Measurements from ENCODE around the gene SETBP1.

The SETBP1 gene

DNA sequence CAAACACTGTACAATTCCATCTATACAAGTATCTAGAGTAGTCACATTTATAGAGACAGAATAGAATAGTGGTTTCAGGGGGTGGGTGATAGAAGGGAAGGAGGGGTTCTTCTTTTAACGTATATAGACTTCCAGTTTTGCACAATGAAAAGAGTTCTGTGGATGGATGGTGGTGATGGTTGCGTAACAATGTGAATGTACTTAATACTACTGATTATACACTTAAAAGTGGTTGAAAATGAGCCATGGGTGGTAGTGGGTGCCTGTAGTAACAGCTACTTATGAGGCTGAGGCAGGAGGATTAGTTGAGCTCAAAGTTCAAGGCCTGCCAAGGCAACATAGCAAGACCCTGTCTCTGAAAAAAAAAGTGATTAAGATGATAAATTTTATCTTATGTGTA is 85.8 kb downstream of the SETBP1 start:
- DNase-seq: no peak

DNA sequence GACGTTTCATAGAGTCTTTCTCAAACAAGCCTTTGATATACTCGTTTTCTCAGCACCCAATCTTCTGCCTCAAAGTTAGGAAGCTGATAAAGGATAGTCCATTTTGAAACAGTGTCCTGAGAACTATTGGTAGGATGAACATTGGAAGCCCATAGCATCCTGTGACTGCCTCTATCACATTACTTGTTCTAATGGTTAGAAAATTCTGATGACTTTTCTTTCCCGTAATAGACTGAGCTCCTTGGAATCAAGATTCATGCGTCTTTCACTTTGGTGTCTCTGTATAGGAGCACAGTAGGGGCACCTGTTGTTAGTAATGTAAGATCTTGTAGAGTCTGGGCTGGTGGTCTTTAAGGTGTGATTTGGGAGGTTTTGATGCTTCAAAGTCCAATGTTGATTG is 87.1 kb downstream of the SETBP1 start:
- no peak for DNase-seq

DNA sequence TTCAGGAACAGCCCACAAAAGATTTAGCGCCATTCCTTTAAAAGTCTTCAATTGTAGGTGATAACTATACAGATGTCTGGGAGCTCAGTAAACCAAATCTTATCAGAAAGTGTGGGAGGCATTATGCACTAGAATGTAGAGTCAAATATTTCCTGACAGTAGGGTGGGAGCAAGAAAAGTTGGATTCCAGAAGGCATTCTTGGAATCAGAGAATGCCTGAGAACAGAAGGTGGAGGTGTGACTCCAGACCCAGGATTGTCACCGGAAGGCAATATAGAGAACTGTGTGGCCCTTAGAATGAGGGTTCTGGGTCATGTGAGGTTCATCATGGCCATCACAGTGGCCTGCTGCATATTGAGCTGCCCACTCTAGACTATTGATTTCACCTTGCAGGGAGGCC is 90.0 kb downstream of the SETBP1 start:
- DNase-seq: no peak

GRCh38 chr18:44771572-44771955 is 90.9 kb downstream of the SETBP1 start:
- no peak for DNase-seq

GRCh38 chr18:44771956-44772917 is 91.5 kb downstream of the SETBP1 start:
- DNase-seq: no peak

GRCh38 chr18:44773640-44774155 is 93.0 kb downstream of the SETBP1 start:
- DNase-seq: no peak

GRCh38 chr18:44774191-44774590 is 93.5 kb downstream of the SETBP1 start:
- no peak for DNase-seq

GRCh38 chr18:44777457-44778192 is 96.9 kb downstream of the SETBP1 start:
- no peak for DNase-seq

- DNase-seq: no peak
These were observed 98.1 kb downstream of the SETBP1 start for GRCh38 chr18:44778788-44779187.

DNA sequence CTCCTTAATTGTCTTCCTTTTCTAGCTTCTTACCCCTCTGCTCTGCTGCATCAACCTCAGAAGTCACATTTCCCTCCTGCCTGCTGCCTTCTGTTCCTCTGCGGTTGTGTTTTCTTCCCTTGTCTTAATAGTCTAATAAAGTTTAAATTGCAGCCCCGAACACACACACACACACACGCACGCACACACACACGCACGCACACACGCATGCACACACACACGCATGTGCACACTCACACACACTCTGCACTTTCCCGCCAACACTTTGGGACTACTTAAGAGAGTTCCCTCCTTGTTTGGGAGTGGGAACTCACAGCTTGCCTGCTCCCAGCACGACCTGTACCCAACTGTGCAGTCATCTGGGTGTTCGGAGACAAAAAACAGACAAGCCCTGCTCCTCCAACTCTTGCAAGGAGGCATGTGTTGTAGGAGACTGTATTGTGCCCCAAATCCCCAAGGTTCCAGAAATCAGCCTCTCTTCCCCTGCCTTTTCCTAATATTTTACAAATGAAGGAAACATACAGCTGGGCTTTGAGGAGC is 99.1 kb downstream of the SETBP1 start:
- DNase-seq: no peak

DNA sequence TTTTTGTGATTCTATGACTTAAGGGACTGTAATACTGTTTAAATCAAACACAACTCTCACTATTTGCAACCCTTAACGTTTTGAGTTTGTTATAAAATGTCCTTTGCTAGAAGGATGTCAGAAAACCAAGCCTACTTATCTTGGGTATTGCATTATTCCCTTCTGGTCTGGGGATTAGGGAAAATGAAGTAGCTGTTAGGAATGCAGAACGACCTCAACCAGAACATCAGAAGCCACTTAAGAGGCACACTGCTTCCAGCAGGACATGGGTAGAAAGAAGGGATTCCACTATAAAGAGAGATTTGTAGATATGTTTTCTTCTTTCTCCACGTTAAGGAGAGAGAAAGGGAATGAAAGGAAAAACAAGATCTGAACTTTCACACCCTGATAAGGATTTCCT is 101.2 kb downstream of the SETBP1 start:
- DNase-seq: no peak

DNA sequence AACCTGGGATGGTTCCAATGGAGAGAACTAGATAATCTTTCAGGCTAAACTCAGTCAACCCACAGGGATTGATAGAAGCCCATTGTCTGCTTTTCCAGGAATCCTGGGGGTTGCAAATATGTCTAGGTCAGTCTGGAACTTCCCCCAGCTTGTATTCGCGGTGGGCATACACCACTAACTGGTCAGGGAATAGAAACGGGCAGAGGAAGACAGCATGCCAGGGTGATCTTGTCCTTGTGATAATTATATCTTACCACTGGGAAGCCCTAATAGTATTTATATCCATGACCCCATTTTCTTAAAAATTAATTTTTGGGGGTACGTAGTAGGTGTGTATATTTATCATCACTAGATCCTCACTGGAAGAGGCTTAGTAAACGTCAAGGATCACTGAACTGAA is 101.9 kb downstream of the SETBP1 start:
- DNase-seq: no peak

DNA sequence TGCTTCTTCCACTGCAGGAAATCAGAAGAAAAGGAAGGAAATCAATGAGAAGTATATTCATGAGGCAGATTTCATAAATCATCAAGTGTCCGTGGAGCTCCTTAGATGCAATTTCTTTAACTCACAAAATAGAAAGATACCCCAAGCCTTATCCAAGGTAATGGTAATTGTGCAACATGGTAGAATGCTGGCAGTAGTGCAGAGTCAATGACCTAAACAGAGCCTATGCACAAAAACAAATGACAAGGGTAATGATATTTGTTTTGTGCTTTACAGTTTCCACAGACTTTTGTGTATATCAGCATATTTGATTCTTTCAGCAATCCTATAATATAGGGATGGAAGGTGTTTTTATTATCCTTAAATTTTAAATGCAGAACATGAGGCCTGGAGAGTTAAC is 102.7 kb downstream of the SETBP1 start:
- DNase-seq: no peak

GRCh38 chr18:44786257-44786656 is 105.6 kb downstream of the SETBP1 start:
- DNase-seq: no peak

- no peak for DNase-seq
These were observed 106.0 kb downstream of the SETBP1 start for GRCh38 chr18:44786688-44787087.

- DNase-seq: no peak
These were observed 107.6 kb downstream of the SETBP1 start for GRCh38 chr18:44788334-44788733.

GRCh38 chr18:44789710-44790109 is 109.0 kb downstream of the SETBP1 start:
- DNase-seq: no peak

GRCh38 chr18:44790860-44791259 is 110.2 kb downstream of the SETBP1 start:
- DNase-seq: no peak

GRCh38 chr18:44791520-44791919 is 110.8 kb downstream of the SETBP1 start:
- DNase-seq: no peak

- DNase-seq: no peak
These were observed 111.9 kb downstream of the SETBP1 start for GRCh38 chr18:44792456-44793061.

DNA sequence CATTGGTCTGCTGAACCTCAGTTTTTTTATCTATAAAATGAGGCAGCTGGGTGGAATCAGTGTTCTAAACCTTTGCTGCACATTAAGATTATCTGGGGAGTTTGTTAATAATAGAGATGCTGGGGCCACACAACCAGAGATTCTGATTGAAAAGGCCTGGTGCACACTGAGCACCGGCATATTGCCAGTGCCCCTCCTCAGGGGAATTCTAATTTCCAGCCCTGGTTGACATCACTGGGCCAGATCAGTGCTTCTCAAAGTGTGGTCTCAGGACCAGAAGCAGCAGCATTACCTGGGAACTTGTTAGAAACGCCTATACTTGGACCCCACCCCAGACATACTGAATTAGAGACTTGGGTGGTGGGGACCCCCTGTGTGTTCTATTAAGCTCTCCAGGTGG is 112.5 kb downstream of the SETBP1 start:
- no peak for DNase-seq

- DNase-seq: no peak
These were observed 113.0 kb downstream of the SETBP1 start for GRCh38 chr18:44793685-44794084.

DNA sequence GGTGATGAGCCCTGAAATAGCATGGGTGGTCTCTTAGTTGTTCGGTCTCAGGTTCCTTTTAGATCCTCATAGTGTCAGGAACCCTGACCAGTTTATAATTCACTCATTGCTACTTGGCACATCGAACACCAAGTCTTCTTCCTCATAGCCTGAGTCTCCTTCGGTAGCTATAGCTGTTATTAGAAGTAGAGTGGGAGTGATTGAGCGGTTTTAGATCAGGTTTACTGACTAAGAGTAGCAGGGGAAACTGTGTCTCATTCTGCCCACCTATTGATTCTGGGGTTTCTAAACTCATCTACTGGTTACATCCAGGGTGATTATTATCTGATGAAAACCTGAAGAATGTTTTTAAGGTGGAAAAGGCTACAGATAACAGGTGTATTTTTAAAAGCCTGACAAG is 114.6 kb downstream of the SETBP1 start:
- DNase-seq: no peak
